GM20000 (cell line): ENCODE results near the gene ANO6.

ENCODE experiments used
- DNase-seq: peaks from one replicate; pipeline ENCODE4 v3.0.0; 2012; ENCODE audit warnings: low spot score
- TF ChIP-seq, protein P1 (sequence below): IDR thresholded peaks from 2 replicates; pipeline ENCODE4 v1.5.1; 2012; ENCODE audit warnings: mild to moderate bottlenecking, control low read depth; ENCODE audit errors: extremely low read depth, missing control alignments

The ANO6 gene

DNA sequence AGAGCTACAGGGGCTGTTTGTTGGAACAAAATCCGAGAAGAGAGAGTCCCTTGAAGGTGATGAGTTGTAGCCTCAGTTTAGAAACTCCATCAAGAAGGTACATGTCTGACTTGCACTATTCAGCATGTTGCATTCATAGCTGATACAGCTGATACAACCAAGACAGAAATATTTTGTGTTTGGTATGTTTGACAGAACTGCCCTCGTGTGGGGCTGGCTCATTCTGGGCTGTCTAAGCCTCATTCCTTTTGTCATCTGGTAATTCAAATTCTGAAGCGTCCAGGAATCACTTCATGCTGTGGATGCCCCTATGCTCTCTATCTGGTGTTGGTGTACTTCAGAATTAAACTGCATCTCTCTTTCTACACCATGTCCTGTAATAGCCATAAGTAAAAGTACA lies 126.3 kb downstream of the ANO6 start:
- TF ChIP-seq, protein P1, sequence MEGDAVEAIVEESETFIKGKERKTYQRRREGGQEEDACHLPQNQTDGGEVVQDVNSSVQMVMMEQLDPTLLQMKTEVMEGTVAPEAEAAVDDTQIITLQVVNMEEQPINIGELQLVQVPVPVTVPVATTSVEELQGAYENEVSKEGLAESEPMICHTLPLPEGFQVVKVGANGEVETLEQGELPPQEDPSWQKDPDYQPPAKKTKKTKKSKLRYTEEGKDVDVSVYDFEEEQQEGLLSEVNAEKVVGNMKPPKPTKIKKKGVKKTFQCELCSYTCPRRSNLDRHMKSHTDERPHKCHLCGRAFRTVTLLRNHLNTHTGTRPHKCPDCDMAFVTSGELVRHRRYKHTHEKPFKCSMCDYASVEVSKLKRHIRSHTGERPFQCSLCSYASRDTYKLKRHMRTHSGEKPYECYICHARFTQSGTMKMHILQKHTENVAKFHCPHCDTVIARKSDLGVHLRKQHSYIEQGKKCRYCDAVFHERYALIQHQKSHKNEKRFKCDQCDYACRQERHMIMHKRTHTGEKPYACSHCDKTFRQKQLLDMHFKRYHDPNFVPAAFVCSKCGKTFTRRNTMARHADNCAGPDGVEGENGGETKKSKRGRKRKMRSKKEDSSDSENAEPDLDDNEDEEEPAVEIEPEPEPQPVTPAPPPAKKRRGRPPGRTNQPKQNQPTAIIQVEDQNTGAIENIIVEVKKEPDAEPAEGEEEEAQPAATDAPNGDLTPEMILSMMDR: no peak
- no peak for DNase-seq

- DNase-seq: no peak
- TF ChIP-seq, protein P1: no peak
These were observed 127.0 kb downstream of the ANO6 start for GRCh38 chr12:45342848-45343247.

DNA sequence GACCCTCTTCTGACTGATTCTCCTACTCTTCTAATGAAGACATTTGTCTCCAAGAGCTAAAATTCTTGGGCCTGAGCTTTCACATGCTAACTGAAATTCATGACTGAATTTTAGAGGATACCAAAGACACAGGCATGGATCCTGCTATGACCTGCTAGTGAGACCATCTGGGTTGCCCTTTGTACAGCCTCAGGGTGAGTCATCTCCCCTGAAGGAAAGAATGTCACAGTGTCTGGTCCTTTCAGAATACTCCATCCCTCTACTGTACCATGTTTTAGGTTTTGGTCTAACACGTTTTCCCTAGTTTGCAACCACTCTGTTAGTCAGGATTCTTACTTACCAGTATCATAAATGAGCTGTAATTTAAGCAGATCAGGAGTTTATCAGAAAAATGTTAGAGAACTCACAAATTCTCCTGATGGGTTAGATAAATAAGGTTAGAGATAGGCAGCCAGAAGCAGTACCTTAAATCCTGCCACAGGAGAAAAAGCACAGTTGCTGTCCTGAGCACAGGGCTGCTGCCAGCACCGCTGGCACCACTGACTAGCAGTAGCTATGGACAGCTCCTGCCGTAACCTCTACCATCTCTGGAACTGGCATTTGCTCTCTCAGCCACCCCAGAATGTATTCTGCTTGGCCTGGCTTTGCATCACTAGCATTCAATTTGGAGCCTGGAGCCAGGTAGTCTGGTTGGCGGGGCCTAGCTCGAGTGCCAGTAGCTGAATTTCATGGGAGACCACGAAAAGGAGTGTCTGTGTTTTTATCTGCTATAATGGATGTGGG lies 127.6 kb downstream of the ANO6 start:
- TF ChIP-seq, protein P1: no peak
- DNase-seq: no peak

DNA sequence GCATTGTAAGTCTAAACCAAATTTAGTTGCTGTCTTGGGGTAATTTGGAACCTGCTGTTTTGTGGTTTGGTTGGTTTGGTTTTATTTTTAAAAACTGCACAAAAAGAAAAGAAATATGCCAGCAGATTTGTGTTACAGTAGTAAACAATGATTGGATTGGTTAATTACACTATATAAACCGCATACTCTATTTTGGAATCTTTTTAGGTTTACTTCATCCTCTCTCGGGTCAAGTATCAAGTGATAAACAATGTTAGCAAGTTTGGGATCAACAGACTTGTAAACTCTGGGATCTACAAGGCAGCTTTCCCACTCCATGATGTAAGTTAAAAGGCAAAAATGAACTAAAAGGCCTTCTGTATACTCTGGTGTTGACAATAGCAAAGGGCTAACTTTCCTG lies 132.4 kb downstream of the ANO6 start:
- no peak for DNase-seq
- TF ChIP-seq, protein P1: no peak

DNA sequence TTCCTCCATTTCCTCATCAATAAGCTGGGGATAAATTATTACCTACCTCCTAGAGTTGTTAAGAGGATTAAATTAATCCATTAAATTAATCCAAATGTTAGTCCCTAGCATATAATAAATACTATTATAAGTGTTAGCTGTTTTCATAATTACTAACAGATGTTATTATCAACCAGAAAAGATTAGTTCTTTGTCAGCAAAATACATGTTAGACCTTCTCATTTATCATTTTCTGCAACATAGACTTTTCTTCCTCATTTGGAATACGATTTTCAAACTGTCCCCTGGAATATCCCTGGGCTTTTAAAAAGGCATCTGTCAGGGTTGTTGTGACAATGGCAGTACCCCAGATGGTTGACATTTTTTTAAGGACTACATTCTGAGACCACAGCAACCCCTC lies 133.1 kb downstream of the ANO6 start:
- no peak for DNase-seq
- TF ChIP-seq, protein P1: no peak

DNA sequence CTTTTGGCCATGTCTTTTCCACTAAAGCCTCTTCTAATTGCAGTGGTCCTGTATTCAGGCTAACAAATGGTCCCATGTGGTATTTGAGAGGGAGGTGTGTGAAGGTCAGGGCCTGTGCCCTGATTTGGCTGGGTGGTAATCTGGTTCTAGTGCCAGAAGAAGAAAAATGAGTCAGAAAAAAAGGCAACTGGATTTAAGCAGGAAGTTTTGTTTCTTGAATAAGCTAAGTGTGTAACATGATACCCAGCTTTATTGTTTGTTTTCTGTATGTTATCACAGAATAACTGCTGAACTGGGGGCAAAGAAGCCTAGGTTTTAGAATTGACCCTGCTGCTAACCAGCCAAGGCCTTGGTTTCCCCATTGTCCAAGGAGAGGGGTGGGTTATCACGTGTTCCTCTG lies 134.0 kb downstream of the ANO6 start:
- TF ChIP-seq, protein P1: no peak
- DNase-seq: no peak

DNA sequence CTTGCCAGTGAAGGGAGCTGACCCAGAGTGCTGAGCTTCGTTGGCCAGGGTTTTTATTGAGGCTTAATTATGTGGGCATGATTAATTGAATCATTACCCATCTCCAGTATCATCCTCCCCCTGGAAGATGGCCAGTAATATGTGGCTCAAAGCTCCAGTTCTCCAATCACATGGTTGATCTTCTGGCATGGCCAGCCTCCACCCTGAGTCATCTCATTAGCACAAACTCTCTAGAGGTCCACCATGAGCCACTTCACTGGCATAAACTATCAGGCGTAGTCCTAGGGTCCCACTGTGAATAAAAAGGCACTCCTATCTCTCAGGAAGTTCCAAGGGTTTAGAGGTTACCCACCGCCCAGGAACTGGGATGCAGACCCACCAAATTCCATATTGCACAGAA lies 135.0 kb downstream of the ANO6 start:
- TF ChIP-seq, protein P1: no peak
- DNase-seq: no peak
